Measurements from ENCODE around the gene HCFC2. TPM values are rescaled to one million over a fixed set of nuclear protein-coding genes. Genes with fewer than 3 reads are reported as not detected.

Gene HCFC2
- total RNA-seq, 4 donors from 2014 or later: 13.3 to 46.4 (median 20.2) TPM

DNA sequence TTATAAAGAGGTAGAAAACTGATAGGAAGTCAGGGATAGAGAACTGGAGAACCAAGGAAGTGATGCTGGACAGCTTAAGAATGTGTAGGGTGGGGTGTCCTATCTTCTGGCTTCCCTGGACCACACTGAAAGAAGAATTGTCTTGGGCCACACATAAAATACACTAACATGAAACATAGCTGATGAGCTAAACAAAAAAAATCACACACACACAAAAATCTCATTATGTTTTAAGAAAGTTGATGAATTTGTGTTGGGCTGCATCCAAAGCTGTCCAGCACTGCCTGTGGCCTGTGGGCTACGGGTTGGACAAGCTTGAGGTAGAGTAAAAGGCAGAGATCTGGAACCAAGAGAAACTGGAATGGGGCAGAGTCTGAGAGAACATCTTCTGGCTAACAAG lies 21.8 kb upstream of the HCFC2 start:
- in situ Hi-C loops (cut with MboI; ENCODE audit: low pct_ligation_motif_present in 1 of 4, low pct_unique_long_range_greater_than_20kb in 1 of 4, low sequenced_read_pairs in 3 of 4): no loop called here
- 56 to 80% methylated on average over 1 of the region's 1 CpG for WGBS, 2 donors (ENCODE audit: low coverage in 1 of 2)
- intact Hi-C loops (cut with DNase I; ENCODE audit: low total_unique reads): no loop called here

DNA sequence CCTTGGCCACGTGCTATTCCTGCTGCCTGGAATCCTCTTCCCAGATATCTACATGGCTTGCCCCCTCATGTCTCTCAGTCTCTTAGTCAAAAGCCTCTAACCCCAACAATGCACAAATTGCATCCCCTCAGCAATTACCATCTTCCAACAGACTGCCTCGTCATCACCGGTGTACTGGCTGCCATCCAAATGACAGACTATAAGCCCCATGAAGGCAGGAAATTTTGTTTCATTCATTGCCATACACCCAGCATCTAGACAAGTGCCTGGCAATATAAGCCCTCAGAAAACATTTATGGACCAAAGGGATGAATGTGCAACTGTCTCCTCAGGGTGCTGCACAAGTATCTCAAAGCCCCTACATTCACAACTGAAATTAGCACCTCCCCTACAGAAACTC lies 20.2 kb upstream of the HCFC2 start:
- in situ Hi-C loops (cut with MboI; ENCODE audit: low pct_ligation_motif_present in 1 of 4, low pct_unique_long_range_greater_than_20kb in 1 of 4, low sequenced_read_pairs in 3 of 4): no loop called here
- intact Hi-C loops (cut with DNase I; ENCODE audit: low total_unique reads): no loop called here
- H3K27me3 ChIP-seq: peaks cover 3% of the 10 kb centered on the region
- H3K27ac ChIP-seq: no peak overlapping the region
- DNase-seq: no peak
- TF ChIP-seq CTCF (IDR thresholded peaks at IDR 0.05): no peak
- no peak for TF ChIP-seq EP300 (IDR thresholded peaks at IDR 0.05; ENCODE audit: low read depth)
- TF ChIP-seq POLR2AphosphoS5 (IDR thresholded peaks at IDR 0.05): no peak
- TF ChIP-seq POLR2A (IDR thresholded peaks at IDR 0.05): no peak
- H3K4me3 ChIP-seq: no peak overlapping the region
- WGBS, 2 donors (ENCODE audit: low coverage in 1 of 2): 88% methylated on average over 3 of the region's 3 CpGs; no CpG with 5 or more reads in 1 of the 2 donors
- peaks cover 3 to 17% (median 4%) of the 10 kb centered on the region in 4 donors for H3K4me1 ChIP-seq
- H3K9me3 ChIP-seq: no peaks in the 10 kb centered on the region
- no peaks in the 10 kb centered on the region for H3K36me3 ChIP-seq

More for the DNA sequence above, 21.8 kb upstream of the HCFC2 start:
- Histone ChIP-seq H3K4me1 (peaks cover 3 to 10% (median 4%) of the 10 kb centered on the region in 4 donors), H3K4me3 (no peak overlapping the region), H3K36me3 (no peaks in the 10 kb centered on the region), H3K9me3 (no peaks in the 10 kb centered on the region), H3K27me3 (no peaks in the 10 kb centered on the region), H3K27ac (no peak overlapping the region)
- TF ChIP-seq CTCF (IDR thresholded peaks at IDR 0.05): no peak
- no peak for TF ChIP-seq POLR2AphosphoS5 (IDR thresholded peaks at IDR 0.05)
- TF ChIP-seq POLR2A (IDR thresholded peaks at IDR 0.05): no peak
- no peak for TF ChIP-seq EP300 (IDR thresholded peaks at IDR 0.05; ENCODE audit: low read depth)
- DNase-seq: no peak

DNA sequence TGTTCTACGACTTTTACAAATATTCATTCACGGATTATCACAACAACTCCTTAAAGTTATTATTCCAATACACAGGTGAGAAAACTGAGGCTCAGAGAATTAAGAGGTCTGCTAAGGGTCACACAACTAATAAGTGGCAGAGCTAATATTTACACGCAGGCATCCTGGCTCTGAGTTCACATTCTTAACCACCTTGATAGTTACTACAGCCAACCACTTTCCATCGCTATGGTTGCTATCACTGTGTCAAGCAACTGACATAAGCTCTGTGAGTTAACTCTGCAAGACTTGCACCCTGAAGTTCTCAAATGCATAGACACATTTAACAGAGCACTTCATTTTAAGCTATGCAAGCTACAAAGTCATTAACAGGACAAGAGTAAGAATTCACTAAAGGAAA lies 18.0 kb upstream of the HCFC2 start:
- 90 to 93% methylated on average over 3 to 4 of the region's 4 CpGs for WGBS, 2 donors (ENCODE audit: low coverage in 1 of 2)
- no peak for DNase-seq
- TF ChIP-seq POLR2AphosphoS5 (IDR thresholded peaks at IDR 0.05) (no peak), EP300 (IDR thresholded peaks at IDR 0.05; ENCODE audit: low read depth) (no peak), CTCF (IDR thresholded peaks at IDR 0.05) (no peak), POLR2A (IDR thresholded peaks at IDR 0.05) (no peak)
- peaks cover 25% of the 10 kb centered on the region for H3K27me3 ChIP-seq
- no peaks in the 10 kb centered on the region for H3K9me3 ChIP-seq
- intact Hi-C loops (cut with DNase I; ENCODE audit: low total_unique reads) (no loop called here), in situ Hi-C loops (cut with MboI; ENCODE audit: low pct_ligation_motif_present in 1 of 4, low pct_unique_long_range_greater_than_20kb in 1 of 4, low sequenced_read_pairs in 3 of 4) (no loop called here)
- no peaks in the 10 kb centered on the region for H3K36me3 ChIP-seq
- peak overlapping the region in 1 of 4 donors; percentile 60 for H3K27ac ChIP-seq
- H3K4me1 ChIP-seq: peaks cover 3 to 29% (median 12%) of the 10 kb centered on the region in 4 donors
- H3K4me3 ChIP-seq: no peak overlapping the region

DNA sequence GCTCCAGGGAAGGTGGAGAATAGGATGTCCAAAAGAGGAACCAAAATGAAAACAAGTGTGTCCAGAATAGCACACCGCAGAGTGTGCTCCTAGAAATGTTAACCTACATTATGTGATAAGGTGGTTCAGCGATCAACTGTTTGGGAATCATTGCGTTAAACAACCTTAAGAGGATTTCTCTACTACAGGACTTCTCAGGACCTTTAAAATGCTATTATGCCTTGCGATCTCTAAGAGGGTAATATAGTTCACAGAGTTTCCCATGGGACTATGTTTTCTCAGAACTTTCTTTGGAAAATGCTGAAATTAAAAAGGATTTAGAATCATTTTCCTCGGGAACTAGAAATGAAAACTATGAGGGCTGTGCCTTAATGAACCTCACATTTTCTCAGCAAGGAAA lies 16.2 kb upstream of the HCFC2 start:
- H3K27me3 ChIP-seq: peaks cover 34% of the 10 kb centered on the region
- intact Hi-C loops (cut with DNase I; ENCODE audit: low total_unique reads) (no loop called here), in situ Hi-C loops (cut with MboI; ENCODE audit: low pct_ligation_motif_present in 1 of 4, low pct_unique_long_range_greater_than_20kb in 1 of 4, low sequenced_read_pairs in 3 of 4) (no loop called here)
- H3K9me3 ChIP-seq: no peaks in the 10 kb centered on the region
- no peak overlapping the region for H3K4me3 ChIP-seq
- DNase-seq: no peak
- TF ChIP-seq EP300 (IDR thresholded peaks at IDR 0.05; ENCODE audit: low read depth) (no peak), CTCF (IDR thresholded peaks at IDR 0.05) (no peak), POLR2A (IDR thresholded peaks at IDR 0.05) (no peak), POLR2AphosphoS5 (IDR thresholded peaks at IDR 0.05) (no peak)
- H3K27ac ChIP-seq: peak overlapping the region in 2 of 4 donors; percentile 79 to 89
- 67 to 86% methylated on average over 2 to 5 of the region's 5 CpGs for WGBS, 2 donors (ENCODE audit: low coverage in 1 of 2)
- no peaks in the 10 kb centered on the region for H3K36me3 ChIP-seq
- peaks cover 3 to 29% (median 12%) of the 10 kb centered on the region in 4 donors for H3K4me1 ChIP-seq
